Activated CD8-positive, alpha-beta T cell treated with anti-CD3 and anti-CD28 coated beads for 36 hours (primary cell): ENCODE results near the gene GRN. TPM values are rescaled to one million over a fixed set of nuclear protein-coding genes. Genes with fewer than 3 reads are reported as not detected.
A peak's percentile ranks its signal among the peaks of the same experiment; 100 is the strongest.

Experiments used
- ATAC-seq: fragments of 200-7000 bp; cut with Tn5 transposase; one replicate; pipeline ENCODE4 v1.10.0; 2021; ENCODE audit warnings: mild to moderate bottlenecking, moderate library complexity
- CTCF ChIA-PET: fragments of 350-600 bp; sonication (Branson Sonifier 250); formaldehyde crosslinking; loops from one replicate; lab custom pipeline; 2021; ENCODE audit warnings: antibody characterized with exemption; lab: Charles Lee
- POLR2A ChIA-PET: fragments of 350-600 bp; sonication (Branson Sonifier 250); formaldehyde crosslinking; loops from one replicate; lab custom pipeline; 2021; ENCODE audit warnings: antibody characterized with exemption; lab: Charles Lee
- DNase-seq: peaks from one replicate; pipeline ENCODE4 v3.0.0-alpha.2; 2020
- H3K27ac Mint-ChIP-seq: one replicate; pipeline ENCODE4 v1.8.0; 2021; ENCODE audit warnings: mild to moderate bottlenecking, mixed read lengths
- H3K27me3 Mint-ChIP-seq: one replicate; pipeline ENCODE4 v1.8.0; 2021; ENCODE audit warnings: mixed read lengths
- H3K36me3 Mint-ChIP-seq: one replicate; pipeline ENCODE4 v1.8.0; 2021; ENCODE audit warnings: low read depth, mixed read lengths
- H3K4me1 Mint-ChIP-seq: one replicate; pipeline ENCODE4 v1.8.0; 2021; ENCODE audit warnings: low read depth, mixed read lengths
- H3K4me3 Mint-ChIP-seq: one replicate; pipeline ENCODE4 v1.8.0; 2021; ENCODE audit warnings: mild to moderate bottlenecking, moderate library complexity, mixed read lengths
- H3K9me3 Mint-ChIP-seq: one replicate; pipeline ENCODE4 v1.8.0; 2021; ENCODE audit warnings: mixed read lengths
- CTCF ChIP-seq: fragments of 200-600 bp; IDR thresholded peaks from one replicate; pipeline ENCODE4 v1.8.0; 2022; ENCODE audit warnings: antibody characterized with exemption, mild to moderate bottlenecking
- intact Hi-C: fragments of 100-400 bp; cut with micrococcal nuclease; formaldehyde crosslinking; loops from one replicate; pipeline ENCODE4 v1.10.0; 2022
- total RNA-seq, 2 experiments: library from RNA; stranded (reverse); gene quantifications; one replicate each; pipeline ENCODE4 v1.2.3, GENCODE V29; 2021

Gene GRN
- total RNA-seq, 2 experiments from 2014 or later, result 34.8 to 35.5 TPM

DNA sequence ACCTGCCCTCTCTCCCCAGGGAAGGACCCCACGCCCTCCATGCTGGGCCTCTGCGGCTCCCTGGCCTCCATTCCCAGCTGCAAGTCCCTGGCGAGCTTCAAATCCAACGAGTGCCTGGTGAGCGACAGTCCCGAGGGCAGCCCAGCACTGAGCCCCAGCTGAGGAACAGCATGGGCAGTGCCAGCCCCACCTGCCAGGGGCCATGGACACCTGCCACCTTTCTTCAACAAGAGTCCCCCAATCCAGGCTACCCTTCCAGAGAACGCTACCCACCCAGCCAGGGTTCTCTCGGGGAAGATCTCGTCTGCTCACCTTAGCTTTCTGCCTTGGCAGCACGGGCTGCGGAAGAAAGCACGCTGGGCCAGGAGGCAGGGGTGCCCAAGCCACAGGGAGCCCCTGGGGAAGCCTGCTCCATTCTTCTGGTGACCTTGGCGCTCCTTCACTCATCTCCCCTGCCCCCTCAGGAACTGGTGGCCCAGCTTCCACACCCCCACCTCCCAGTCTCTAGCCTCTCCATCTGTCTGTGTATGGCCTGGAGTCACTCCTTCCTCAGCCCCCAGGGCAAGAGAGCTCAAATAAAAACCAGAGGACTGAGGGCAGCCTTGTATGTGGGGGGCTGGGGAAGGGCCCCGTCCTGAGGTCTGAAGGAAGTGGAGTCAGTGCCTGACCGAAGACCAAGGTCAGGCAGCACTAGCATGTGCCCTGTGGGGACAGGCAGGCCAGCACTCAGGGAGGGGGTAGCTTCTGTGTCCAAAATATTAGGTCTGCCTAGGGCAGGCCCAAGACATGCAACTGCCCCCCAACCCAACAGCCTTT is 26.8 kb upstream of the GRN start:
- intact Hi-C loops, result no loop called here
- ChIA-PET POLR2A (interaction anchor here (0.7 to 3.3 kb wide), 8 partner anchors 9 to 132 kb away, joined by 3 to 19 read pairs (median 4); partner anchors contain the start of genes TMUB2 and UBTF), CTCF (interaction anchor here (2.2 to 4.1 kb wide), 3 partner anchors 13 to 109 kb away, joined by 10 to 15 read pairs (median 14); no protein-coding TSS in a partner anchor)
- Mint-ChIP-seq H3K4me1 (peaks cover 19% of the 10 kb centered on the region), H3K9me3 (no peaks in the 10 kb centered on the region), H3K27ac (no peak overlapping the region), H3K4me3 (no peak overlapping the region), H3K36me3 (peaks cover 22% of the 10 kb centered on the region), H3K27me3 (peaks cover 30% of the 10 kb centered on the region)
- TF ChIP-seq CTCF, result no peak
- DNase-seq (no peak), ATAC-seq (no peak)

DNA sequence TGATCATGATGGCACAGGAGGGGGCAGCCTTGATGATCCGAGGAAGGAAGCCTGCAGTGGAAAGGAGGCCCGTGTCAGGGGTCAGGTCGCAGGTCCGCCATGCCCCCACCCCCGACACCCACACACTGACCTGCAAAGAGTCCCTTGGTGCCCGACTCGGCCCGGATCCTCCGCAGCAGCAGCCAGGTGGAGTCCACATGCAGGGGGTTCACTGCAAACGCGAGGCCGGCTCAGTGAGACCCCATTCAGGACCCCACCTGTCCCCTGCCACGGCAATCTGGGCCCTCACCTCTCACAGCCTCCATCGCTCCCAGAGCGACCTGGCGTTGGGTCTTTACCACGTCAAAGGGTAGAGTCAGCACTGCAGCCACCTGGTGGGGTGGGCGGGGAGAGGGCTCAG is 25.0 kb upstream of the GRN start:
- DNase-seq (no peak), ATAC-seq (no peak)
- TF ChIP-seq CTCF, result no peak
- H3K4me1 Mint-ChIP-seq, result peaks cover 27% of the 10 kb centered on the region
- POLR2A ChIA-PET, result interaction anchor here (1.6 to 2.1 kb wide), 2 partner anchors 100 to 106 kb away, joined by 3 to 11 read pairs; partner anchors contain the start of gene UBTF
- peaks cover 22% of the 10 kb centered on the region for H3K27me3 Mint-ChIP-seq
- H3K9me3 Mint-ChIP-seq, result no peaks in the 10 kb centered on the region
- no peak overlapping the region for H3K4me3 Mint-ChIP-seq
- CTCF ChIA-PET, result interaction anchor here (1.2 to 4.1 kb wide), 4 partner anchors 10 to 110 kb away, joined by 3 to 15 read pairs (median 6); no protein-coding TSS in a partner anchor
- H3K27ac Mint-ChIP-seq, result no peak overlapping the region
- peaks cover 23% of the 10 kb centered on the region for H3K36me3 Mint-ChIP-seq
- intact Hi-C loops, result no loop called here

GRCh38 chr17:44321246-44322120 is 23.6 kb upstream of the GRN start:
- intact Hi-C loops, result no loop called here
- POLR2A ChIA-PET, result interaction anchor here (0.9 to 2.4 kb wide), 3 partner anchors 101 to 117 kb away, joined by 3 to 11 read pairs (median 11); partner anchors contain the start of gene UBTF
- DNase-seq (no peak), ATAC-seq (no peak)
- Mint-ChIP-seq H3K36me3 (peaks cover 25% of the 10 kb centered on the region), H3K27me3 (peaks cover 10% of the 10 kb centered on the region), H3K27ac (no peak overlapping the region), H3K4me1 (peaks cover 22% of the 10 kb centered on the region), H3K4me3 (no peak overlapping the region), H3K9me3 (no peaks in the 10 kb centered on the region)
- TF ChIP-seq CTCF, result no peak
- CTCF ChIA-PET, result interaction anchor here (1.2 to 4.1 kb wide), 3 partner anchors 9 to 111 kb away, joined by 3 to 15 read pairs (median 10); no protein-coding TSS in a partner anchor

DNA sequence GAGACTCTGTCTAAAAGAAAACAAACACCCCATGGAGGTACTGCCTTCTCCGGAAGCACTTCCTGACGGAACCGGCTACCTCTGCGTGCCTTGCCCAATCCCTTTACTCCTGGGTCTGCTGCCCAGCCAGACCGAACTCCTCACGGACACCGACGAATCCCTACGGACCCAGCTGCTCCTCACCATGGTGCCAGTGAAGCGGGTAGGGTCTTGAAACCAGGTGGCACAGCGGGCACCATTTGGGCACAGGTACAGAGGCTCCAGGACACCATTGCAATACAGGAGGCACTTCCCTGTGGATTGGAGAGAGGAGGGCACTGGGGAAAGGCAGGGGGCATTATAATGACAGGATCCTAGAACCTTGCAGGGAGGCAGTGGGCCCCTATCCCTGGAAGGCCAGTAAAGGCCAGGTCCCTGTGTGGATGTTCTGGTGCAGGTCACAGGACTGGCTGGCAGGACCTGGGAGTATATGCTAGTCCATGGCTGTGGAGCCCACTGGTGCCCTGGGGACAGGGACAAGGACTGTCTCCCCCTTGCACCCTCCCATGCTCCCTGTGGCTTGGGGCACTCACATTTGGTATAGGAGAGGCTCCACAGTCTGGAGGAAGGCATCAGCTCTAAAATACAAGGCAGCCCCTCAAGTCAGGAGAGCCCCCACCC is 22.7 kb upstream of the GRN start:
- H3K9me3 Mint-ChIP-seq, result no peaks in the 10 kb centered on the region
- H3K27me3 Mint-ChIP-seq, result peaks cover 3% of the 10 kb centered on the region
- H3K4me1 Mint-ChIP-seq, result peaks cover 24% of the 10 kb centered on the region
- CTCF ChIA-PET, result interaction anchor here (1.1 to 4.1 kb wide), 3 partner anchors 9 to 112 kb away, joined by 3 to 21 read pairs (median 15); no protein-coding TSS in a partner anchor
- peak overlapping the region; percentile 15 for H3K27ac Mint-ChIP-seq
- ATAC-seq (no peak), DNase-seq (no peak)
- intact Hi-C loops, result no loop called here
- TF ChIP-seq CTCF, result no peak
- peaks cover 25% of the 10 kb centered on the region for H3K36me3 Mint-ChIP-seq
- H3K4me3 Mint-ChIP-seq, result peak overlapping the region; percentile 35
- POLR2A ChIA-PET, result interaction anchor here (2.4 to 5.3 kb wide), 2 partner anchors 102 to 112 kb away, joined by 11 to 38 read pairs; partner anchors contain the start of gene UBTF
